Activated naive CD4-positive, alpha-beta T cell treated with anti-CD3 and anti-CD28 coated beads, Interleukin-2, amount 50 U/mL, for 16 hours (primary cell): Measurements from ENCODE around the gene AIDA.
A peak's percentile ranks its signal among the peaks of the same experiment; 100 is the strongest.
"Not testable (repeated sequence)": the region's sequence is repeated elsewhere in the genome, so short reads cannot be mapped to it uniquely, and the experiment has no call there.

Experiments
- DNase-seq: peaks from one replicate; pipeline ENCODE4 v3.0.0-alpha.2; 2020

The AIDA gene, protein sequence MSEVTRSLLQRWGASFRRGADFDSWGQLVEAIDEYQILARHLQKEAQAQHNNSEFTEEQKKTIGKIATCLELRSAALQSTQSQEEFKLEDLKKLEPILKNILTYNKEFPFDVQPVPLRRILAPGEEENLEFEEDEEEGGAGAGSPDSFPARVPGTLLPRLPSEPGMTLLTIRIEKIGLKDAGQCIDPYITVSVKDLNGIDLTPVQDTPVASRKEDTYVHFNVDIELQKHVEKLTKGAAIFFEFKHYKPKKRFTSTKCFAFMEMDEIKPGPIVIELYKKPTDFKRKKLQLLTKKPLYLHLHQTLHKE

DNA sequence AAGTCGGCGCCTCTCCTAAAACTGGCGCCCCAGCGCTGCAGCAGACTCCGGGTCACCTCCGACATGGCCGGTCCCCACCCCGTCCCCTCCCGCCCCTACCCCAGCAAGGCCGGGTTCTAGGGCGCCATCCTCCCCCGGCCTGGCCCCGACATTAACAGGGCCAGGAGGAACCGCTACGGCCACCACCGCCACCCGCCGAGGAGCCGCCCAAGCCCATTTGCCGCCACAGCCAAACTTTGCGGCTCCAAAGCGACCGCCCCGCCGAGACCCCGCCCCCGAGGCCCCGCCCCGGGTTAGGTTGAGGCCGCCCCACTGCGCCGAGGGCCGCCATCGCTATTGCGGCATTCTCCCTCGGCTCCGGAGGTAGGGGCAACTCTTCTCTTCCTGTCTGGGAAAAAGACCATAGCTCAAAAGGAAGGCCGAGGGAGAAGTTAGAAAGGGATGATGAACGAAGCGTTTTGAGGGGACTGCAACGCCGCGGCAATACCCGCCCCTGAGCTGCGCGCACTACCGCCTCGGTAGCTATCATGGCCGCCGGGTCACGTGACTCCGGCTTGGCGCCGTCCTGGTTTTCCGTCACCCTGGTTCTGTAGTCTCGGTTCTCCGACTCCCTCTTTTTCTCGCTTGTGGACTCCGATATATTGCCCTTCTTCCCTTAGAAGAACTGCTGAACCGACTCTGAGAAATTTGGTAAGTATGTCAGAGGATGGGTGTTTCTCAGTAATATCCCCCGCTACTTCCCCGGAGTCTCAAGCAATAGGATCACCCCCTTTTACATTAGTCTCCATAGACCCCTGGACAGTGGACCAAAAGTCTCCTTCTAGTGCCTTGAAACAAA is at the start of gene AIDA, which contains the start of gene BROX:
Gene AIDA, minus strand, starts transcription at position 239 of the 838 bp plus-strand sequence. Its CDS starts 174 bp downstream, at position 65.
Gene BROX, plus strand, starts transcription at position 312 of the 838 bp plus-strand sequence. CDS start 3,136 bp downstream, outside the sequence.
- DNase-seq: peak; percentile 97

DNA sequence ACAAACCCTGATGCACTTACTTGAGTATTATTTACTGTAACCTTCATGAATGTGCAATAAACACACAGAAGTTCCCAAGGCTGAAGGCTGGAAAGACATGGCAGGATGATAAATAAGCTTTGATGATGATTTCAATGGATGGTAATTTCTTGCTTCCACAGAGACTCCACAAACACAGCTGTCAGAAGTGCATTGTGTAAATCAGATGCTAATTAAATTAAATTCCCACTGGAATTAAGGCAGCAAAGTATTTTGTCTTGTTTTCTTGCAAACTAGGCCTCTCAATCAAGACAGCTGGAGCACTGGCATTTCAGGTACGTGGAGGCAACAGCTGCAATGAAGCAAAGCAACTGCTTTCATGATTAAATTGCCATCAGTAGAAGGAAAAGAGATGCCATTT is 48.8 kb upstream of the AIDA start:
- no peak for DNase-seq

DNA sequence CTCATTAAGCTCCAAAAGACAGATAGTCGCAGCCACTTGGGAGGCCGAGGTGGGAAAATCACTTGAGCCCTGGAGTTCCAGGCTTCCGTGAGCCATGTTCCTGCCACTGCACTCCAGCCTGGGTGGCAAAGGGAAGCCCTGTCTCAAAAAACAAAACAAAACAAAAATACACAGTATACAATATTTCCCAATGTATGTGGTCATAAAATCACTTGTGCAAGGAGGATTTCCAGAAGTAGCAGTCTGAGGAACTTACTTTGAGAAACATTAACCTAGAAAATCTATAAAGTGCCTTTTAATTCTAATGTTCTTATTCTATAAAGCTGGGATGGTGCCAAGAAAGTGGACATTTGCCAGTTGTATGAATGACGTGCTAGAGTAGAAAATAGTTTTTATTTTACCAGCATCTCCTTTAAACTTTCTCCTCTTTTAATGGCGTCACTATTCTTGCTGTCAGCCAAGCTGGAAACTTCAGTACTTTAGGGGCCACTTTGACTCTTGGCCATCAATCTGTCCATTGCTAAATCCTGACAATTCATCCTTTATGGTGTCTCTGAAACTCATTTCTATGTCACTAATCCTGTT is 47.3 kb upstream of the AIDA start:
- no peak for DNase-seq

DNA sequence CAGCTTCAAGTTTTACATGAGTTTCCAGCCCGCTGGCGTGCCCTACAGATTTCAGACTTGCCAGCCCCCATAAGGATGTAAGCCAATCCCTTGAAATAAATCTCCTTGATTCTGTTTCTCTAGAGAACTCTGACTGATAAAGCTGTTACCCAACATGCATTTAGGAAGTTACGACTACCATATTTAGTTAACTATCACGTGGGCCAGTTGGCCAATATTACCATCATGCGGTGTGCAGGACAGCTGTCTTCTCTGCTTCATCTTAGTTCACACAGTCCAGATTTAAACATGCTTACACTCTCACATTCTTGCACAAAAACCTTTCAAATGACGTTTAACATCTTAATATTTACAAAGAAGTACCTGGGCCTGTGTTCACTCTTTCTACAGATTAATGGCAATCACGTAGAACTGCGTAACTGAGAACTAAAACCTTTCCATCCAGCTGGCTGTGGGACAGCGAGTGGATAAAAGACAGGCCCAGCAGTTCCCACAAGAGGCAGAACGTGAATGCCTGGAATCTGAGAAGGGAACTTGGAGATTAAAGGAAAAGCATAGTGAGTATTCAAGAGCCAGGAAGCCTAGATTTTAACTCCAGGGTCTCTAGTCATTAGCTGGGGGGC is 45.5 kb upstream of the AIDA start:
- DNase-seq: no peak

DNA sequence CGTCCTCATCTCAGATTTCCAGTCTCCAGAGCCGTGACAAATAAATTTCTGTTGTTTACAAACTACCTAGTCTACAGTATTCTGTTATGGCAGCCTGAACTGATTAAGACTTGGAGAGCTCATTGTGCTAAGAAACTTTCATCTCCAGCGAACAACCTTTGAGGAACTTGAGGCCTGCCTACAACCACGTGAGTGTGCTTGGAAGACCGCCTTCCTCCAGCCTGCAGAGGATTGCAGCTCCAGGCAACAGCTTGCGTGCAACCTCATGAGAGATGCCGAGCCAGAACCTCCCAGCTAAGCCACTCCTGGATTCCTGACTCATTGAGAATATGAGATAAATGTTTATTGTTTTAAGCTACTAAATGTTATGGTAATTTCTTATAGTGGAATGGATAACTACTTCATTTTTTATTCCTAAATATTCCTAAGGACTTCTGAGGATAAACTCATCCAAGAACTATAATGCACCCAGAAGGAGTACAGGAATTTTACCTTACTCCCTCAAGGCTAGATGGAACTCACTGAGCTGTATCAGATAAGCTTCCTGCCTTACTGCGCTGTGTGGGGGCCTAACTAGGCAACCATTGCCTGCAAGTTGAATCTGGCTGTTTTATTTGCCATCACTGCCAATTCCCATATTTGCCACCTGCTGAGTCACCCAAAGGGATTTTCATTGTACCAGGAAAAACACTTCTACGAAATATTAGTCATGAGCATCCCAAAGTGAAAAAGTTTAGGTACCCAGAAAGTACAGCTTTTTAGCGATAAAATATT is 42.3 kb upstream of the AIDA start:
- DNase-seq: no peak

DNA sequence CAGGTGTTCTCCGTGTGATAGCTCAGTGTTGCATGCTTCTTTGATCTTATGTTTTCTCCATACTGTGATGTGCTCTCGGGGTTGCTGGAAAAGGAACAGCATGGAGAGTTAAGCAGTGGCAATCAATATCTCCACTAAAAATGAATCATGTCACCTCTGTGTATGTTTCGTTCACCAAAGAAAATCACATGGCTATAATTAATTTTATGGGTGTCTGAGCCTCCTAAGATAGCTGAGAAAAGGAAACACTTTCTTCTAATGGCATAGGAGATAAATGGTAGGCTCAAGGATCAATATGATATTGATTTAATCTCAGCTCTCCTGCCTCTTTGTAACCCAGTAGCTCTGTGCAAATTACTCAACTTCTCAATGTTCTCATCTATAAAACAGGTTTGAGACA is 39.0 kb upstream of the AIDA start:
- DNase-seq: no peak

DNA sequence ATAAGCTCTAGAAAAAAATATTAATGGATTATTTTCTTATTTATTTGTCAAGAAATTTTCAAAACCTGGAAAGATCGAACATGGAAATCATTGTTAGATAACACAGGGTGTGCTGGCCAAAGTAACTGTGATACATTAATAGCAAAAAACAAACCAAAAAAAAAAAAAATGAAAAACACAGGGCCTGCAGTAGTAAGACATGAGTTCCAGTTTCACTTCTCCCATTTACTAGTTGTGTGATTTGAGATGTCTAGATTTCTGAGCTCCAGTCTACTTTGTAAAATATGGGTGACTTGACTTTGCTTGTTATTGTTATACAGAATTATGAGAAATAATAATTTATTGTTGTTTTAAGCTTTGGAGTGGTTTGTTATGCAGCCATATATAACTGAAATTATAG is 38.4 kb upstream of the AIDA start:
- DNase-seq: no peak

DNA sequence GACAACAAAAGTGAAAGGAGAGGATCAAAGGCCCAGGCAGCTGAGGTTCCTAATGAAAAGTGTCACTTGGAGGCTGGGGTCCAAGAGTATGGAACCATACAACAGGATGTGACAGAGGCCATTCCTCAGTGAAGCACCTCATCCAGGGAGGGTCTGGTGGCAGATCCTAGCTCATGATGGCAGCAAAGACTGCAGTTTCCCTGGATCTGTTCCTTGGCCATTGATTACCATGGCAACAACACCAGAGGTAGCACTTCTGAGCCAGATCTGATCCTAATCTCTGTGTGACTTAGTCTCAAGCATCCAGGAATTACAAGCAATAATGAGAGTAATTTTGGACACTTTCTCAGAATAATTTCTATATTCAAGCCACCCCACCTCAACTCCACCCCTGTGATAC is 37.6 kb upstream of the AIDA start:
- DNase-seq: no peak

DNA sequence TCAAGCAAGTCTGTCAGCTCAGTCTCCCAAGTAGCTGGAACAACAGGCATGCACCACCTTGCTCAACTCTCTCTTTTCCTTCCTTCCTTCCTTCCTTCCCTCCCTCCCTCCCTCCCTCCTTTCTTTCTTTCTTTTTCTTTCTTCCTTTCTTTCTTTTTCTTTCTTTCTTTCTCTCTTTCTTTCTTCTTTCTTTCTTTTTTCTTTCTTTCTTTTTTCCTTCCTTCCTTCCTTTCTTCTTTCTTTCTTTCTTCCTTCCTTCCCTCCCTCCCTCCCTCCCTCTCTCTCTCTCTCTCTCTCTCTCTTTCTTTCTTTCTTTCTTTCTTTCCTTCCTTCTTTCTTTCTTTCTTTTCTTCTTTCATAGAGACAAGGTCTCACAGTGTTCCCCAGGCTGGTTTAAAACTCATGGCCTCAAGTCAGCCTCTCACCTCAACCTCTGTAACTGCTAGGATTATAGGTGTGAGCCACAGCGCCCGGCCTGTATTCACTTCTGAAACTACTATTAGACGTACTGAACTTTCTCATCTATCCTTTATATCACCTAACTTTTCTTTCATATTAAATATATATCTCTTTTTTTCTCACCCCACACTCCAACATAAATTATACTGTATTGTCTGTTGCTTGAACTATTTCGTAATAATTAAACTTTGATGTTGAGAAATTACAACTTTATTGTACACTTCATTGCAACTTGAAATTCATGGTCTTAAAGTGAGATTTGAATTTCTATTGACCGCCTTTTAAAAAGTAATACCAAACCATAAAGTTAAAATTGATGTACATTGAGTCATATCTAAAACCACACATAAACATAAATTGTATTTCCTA is 29.6 kb upstream of the AIDA start:
- not testable (repeated sequence) for DNase-seq

DNA sequence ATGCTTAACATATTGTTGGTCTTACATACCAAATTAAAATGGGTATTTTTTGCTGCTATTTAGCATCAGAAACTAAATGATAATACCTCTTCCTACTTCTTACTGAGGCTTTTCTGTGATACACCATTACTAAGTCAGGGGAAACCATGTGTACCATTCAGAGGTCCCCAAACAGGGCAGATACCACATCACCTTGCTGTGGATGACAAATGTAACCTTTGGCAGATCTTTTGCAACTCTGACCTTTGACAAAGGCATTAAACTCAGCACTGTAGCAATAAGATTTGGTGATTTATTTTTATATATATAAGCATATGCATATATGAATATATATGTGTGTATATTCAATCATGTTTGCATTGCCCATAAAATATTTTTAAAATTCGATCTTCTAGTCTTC is 27.6 kb upstream of the AIDA start:
- no peak for DNase-seq

DNA sequence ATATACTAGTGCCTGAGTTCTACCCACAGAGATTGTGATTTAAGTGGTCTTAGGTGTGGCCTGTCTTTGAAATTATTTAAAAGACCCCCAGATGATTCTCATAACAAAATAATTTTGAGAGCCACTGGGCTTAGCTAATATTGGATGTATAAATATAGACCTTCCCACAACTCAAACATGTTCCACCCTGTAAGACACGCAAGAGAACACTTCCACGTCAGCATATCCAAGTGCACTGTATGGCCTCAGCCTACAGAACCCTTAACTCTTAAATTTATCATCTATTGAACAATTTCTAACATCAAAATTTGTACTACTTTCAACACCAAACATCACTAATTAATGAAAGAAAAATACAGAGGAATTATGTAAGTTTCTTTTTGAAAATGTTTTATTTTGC is 27.2 kb upstream of the AIDA start:
- DNase-seq: no peak

DNA sequence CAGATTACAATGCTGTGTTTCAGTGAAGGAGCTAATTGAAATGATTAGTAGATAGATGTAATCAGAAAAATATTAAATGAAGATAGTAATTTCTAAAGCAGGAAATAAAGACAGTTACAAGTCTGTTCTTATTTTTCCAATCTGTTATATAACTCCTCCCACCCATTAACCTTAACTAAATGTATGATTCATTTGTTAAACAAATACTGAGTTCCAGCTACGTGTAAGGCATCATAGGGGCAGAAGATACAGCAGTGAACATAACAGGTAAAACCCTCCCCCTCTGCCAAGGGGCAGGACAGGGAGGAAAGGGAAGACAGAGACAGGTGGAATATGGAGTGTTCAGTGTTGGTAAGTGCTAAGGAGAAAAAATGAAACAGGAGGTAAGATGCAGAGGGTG is 24.7 kb upstream of the AIDA start, which contains the start of gene FAM177B:
Gene FAM177B, plus strand, starts transcription at position 231 of the 400 bp plus-strand sequence. CDS start 9,344 bp downstream, outside the sequence.
- DNase-seq: no peak

DNA sequence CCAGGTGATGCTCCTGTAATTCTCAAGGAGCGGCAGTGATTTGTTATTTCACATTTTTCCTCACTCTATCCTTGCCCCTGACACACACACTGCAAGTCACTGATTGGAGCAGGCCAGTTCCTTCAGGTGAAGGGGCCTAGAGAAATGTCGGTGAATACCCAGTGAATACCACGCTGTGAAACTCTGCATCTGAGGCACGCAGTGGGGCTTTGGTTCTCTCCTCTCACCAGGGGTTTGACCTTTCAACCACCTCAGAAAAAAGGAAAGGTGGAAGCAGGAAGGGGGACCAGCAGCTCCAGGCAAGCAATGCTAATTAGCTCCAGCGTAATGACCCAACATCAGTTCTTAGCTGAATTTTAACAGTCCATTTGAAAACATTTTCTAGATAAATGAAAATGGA is 24.2 kb upstream of the AIDA start:
- no peak for DNase-seq

DNA sequence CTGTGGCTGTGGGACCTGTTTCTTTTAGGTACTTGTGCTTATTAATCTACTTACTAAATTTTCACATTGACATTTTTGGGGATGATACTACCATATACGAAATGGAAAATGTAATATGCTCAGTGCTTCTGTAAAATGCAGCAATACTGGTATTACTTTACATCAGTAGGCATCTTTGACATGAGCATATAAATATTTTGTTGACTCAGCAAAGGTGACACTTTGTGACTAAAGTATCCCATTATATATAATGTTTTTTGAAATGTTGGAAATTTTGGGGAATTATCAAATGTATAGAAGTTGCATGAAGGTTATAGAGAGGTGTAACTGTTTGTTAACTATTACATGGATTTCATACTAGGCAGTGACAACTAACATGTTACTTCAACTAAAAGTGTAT is 22.4 kb upstream of the AIDA start:
- DNase-seq: no peak

DNA sequence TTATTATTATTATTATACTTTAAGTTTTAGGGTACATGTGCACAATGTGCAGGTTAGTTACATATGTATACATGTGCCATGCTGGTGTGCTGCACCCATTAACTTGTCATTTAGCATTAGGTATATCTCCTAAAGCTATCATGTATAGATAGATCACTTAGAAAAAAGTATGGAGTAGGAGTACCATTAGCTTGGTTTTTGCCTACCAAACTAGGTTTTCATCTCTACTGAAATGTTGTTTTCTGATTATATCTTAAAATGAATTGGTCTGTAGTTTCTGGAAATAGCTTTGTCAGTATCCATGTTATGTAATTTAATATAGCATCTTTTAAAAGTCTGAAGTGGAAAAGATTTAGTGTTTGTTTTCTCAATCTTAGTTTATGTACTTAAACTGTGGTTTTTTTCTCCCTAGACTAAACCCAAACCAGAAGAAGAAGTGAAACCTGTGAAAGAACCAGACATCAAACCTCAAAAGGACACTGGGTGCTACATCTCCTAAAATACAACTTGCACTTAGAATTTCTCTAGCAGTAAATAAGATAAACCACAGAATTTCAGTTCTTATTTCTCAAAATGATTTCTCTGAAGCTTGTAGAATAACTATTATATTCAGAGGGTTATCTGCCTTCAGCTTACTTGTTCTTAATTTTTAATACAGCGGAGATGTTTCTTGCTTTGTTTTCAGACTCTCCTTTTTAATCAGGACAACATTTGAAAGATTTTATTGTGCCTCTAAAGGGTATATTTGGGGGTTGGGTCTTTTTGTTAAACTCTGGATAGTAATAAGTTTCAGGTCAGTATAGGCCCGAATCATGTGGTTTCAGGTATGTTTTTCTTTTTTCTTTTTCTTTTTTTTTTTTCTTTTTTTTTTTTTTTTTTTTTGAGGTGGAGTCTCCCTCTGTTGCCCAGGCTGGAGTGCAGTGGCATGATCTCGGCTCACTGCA is 20.2 kb upstream of the AIDA start:
- no peak for DNase-seq

DNA sequence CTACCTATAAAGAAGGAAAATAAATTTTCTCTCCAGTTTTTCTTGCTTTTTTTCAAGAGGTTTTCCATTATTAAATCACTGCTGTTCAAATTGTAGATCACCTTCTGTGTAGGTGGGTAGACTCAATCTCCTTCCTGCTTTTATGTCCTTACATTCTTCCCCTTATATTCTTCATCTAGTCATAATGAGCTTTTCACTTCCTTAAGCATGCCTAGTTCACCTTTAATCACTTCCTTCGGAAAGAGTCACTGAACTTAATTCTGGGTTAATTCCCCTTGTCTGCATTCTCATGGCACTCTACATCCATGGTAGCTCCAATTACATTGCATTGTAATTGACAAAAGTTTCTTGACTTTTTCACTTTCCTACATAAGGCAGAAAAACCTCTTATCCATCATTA is 18.6 kb upstream of the AIDA start:
- no peak for DNase-seq

DNA sequence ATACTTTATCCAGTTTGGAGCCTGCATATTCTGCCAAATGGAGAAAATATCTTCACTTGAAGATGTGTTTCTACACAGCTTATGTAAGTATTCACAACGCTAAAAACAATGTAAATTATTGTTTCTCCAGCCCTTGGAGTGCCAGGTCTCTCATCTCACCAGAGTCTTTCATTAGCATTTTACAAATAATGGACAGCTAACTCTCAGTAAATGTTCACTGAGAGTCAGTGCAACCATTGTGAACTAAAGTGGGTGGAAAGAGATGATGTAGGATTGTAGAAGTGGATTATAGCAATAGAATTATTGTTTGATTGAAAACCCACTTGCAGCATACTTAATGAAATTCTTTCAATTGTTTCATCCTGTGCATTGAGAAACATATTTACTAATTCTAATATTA is 16.5 kb upstream of the AIDA start:
- DNase-seq: no peak

DNA sequence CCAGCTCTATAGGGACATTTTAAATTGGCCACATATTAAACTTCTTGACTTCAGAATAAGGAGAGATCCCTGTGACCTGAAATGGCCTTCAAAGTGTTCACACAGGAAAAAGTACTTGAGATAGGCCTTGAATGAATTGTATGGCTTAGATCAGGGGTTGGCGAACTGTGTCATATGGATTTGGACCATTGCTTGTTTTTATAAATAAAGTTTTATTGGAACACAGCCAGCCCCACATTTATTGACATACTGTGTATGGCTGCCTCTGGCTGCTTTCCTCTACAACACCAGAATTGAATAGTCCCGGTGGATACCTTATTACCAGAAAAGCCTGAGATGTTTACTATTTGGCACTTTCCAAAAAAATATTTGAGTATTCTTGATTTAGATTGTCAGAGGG is 4.1 kb upstream of the AIDA start:
- no peak for DNase-seq

DNA sequence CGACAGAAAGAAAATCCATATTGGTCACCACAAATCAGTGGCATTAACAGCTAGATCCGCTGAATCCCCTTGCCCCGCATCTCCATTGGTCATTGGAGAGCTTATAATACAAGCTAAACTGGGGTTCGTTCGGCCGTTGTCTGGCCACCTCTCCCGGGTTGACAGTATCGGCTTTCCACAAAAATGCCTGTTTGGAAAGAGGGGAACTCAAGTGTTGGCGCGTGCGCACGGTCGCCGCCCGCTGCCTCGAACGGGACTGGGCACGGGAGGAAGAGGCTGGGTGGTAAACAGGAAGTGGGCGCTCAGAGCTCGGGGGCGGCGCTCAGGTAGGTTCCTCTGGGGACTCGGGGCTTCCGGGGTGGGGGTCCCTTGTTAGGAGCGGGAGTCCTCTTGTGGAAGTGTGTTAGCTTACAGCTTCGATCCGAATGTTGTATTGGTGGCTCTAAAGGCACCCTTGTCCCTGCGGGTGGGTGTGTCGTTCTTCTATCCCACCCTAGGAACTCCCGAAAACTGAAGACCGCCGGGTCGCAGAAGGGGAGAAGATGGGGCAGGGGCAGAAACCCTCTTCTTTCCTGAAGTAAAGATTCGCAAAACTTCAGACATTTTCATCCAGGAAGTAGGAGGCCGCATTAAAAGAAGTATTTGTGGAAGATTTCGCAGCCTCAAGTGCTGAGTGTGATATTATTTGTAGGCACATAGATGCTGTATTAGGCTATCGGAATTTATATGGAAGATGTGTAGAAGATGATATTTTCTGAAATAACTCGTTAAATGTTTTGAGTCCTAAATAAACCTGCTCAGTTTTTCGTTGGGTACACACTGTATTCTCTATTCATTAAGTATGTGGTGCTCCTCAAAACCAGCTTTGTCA is 1.0 kb upstream of the AIDA start:
- peak; percentile 89 for DNase-seq
